Mammary epithelial cell (primary cell): ENCODE measurements around the gene KCNH1.
"Not testable (repeated sequence)": the region's sequence is repeated elsewhere in the genome, so short reads cannot be mapped to it uniquely, and the experiment has no call there.

Experiments
- CTCF ChIP-seq, 2 donors: IDR thresholded peaks in 1 of 2; conservative IDR thresholded peaks in 1 of 2; 2 replicates each; pipeline ENCODE4 v1.5.1; 2011 to 2012; ENCODE audit warnings: inconsistent platforms in 2 of 2, low read length in 2 of 2, mild to moderate bottlenecking in 2 of 2, control low read depth in 1 of 2, low read depth in 1 of 2; ENCODE audit not compliant: insufficient read depth in 1 of 2; ENCODE audit errors: extremely low read depth in 1 of 2
- EZH2 ChIP-seq: IDR thresholded peaks from 2 replicates; pipeline ENCODE4 v1.6.1; 2012; ENCODE audit warnings: low read length, inconsistent platforms, borderline replicate concordance

GRCh38 chr1:211041838-211042237 is 92.1 kb downstream of the KCNH1 start:
- TF ChIP-seq CTCF (conservative IDR thresholded peaks at IDR 0.05 in 1 of 2, IDR thresholded peaks at IDR 0.05 in 1 of 2; ENCODE audit: extremely low read depth in 1 of 2, insufficient read depth in 1 of 2, low read depth in 1 of 2, low read length in 2 of 2); EZH2: not testable (repeated sequence)
